LoVo (cell line): ENCODE results near the gene DYNLT2B.
"Not testable (repeated sequence)": the region's sequence is repeated elsewhere in the genome, so short reads cannot be mapped to it uniquely, and the experiment has no call there.

Source experiments
- DNase-seq: peaks from one replicate; pipeline ENCODE4 v3.0.0-alpha.2; 2016; ENCODE audit warnings: low spot score

DYNLT2B gene

DNA sequence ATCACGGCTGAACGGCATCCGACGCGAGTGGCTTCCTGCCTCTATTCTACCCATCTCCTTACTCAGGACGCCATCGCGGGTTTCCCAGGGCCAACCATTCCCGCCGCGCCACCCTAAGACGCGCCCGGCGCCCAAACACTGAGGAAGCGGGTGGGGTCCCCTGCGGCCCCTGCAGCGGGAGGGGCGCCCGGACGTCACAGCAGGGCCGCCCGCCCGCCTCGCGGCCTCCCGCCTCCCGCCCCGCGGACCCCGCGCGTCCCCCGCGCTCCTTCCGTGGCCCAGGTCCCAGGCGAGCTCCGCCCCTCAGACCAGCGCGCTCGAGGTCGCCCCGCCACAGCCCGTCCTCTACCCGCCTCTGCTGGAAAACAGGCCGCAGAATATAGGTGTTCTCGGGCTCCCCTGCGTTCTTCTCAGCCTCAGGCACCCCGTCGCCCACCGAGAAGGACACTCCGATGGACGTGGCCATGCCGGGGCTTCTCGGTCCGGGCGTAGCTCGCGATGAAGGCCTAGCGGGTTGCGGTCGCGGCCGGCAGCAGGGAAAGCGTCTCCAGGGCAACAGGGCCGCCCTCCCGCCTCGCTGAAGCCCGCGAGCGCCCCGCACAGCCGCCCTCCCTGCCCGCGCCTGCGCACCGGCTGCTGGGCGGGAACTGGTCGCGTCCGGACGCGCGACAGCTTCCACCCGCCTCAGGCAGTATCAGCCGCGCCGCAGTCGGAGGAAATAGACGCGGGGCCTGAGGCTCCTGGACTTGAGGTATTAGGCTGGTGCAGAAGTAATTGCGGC is at the start of gene DYNLT2B:
Gene DYNLT2B (minus strand): TSS at position 554 of the 781 bp plus-strand sequence. CDS start 88 bp downstream, at position 466.
- DNase-seq: peak; percentile 95

DNA sequence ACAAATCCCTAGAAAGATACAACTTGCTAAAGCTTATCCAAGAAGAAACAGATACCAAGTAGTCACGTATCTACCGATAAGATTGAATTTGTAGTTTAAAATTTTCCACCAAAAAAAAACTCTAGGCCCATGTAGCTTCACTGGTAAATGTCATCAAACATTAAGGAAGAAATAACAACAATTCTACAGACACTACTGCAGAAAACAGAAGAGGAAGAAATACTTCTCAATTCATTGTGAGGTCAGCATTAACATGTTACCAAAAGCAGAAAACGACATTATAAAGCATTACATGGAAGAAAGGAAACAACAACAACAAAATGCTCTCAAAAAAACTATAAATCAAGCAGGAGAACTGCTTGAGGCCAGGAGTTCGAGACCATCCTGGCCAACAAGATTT is 47.7 kb upstream of the DYNLT2B start:
- DNase-seq: no peak

DNA sequence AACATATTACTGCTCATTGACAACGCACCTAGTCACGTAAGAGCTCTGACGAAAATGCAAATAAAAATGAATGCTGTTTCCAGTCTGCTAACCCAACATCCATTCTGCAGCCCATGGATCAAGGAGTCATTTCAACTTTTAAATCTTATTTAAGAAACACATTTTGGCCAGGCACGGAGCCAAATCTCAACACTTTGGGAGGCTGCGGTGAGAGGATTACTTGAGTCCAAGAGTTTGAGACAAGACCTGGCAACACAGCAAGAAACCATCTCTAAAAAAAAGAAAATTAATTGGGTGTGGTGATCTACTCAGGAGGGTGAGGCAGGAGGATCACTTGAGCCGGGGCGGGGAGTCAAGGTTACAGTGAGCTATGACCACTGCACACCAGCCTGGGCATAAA is 42.5 kb upstream of the DYNLT2B start:
- no peak for DNase-seq

GRCh38 chr3:196358540-196358939 is 40.5 kb upstream of the DYNLT2B start:
- not testable (repeated sequence) for DNase-seq

DNA sequence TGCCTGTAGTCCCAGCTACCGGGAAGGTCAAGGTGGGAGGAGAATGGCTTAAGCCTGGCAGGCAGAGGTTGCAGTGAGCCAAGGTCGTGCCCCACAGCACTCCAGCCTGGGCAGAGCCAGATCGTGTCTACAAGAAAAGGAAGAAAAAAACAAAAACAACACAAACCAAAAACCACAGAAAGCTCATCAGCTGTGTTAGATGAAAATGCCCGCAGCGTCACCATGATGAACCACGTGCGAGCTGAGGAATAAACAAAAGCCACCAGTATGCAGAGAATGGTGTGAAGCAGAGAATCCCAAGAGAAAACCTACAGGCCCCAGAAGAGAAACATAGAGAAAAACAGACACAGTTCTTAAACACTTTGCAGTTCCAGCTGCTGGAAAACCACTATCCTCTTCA is 39.9 kb upstream of the DYNLT2B start:
- no peak for DNase-seq

DNA sequence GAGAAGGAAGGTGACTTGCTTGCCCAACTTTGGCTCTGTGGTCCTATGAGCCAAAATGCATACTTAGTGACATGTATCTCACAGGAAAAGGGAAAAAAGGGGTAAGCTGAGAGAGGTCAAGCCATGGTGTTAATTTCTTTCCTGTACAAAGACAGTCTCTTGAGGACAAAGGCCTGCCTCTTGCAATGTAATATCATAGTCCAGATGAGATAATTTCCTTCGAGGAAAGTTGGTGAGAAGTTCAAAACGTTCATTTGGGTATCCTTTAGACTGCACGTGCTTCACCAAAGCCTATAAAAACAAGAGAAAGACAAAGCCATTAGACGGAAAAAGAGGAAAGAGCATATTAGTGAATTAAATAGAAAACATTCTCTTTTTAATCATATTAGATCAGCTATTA is 38.5 kb upstream of the DYNLT2B start:
- no peak for DNase-seq

GRCh38 chr3:196355668-196356067 is 37.6 kb upstream of the DYNLT2B start:
- no peak for DNase-seq

GRCh38 chr3:196354132-196354531 is 36.1 kb upstream of the DYNLT2B start:
- no peak for DNase-seq

GRCh38 chr3:196351541-196351940 is 33.5 kb upstream of the DYNLT2B start:
- no peak for DNase-seq

GRCh38 chr3:196350067-196350466 is 32.0 kb upstream of the DYNLT2B start:
- DNase-seq: no peak

DNA sequence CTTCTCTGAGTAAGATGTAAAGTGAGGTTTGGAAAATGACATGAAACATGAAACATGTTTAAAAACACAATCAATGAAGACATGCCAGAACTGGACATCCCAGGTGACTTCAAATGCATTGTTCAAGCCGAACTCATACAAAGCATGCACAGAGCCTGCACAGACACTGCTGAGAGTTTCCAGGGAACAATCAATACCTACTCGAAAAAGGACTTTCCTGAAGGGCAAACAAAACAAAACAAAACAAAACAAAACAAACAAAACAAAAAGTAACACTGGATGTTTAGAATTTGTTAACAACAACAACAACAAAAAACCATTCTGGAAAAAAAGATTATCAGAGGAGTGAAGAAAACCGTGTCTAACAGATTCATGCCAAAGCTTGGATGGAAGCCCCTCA is 30.7 kb upstream of the DYNLT2B start:
- no peak for DNase-seq

DNA sequence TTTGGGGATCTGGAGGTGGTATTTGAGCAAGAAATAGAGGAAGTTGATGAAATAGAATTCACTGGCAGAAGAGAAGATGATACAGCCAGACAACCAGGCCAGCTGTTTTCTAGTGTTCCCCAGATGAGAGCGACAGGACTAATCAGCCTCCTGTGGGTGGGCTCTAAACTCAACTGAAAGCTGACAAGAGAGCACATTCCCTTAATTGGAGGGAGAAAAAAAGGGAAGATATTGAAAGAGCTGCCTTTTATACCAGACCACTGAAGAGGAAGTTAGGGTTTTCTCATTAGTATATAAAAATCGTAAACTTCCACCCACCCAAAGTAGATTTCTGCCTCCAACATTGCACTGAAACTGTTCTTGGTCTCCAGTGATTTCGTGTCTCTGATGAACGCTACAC is 26.6 kb upstream of the DYNLT2B start:
- DNase-seq: no peak

GRCh38 chr3:196343917-196344316 is 25.9 kb upstream of the DYNLT2B start:
- DNase-seq: not testable (repeated sequence)

GRCh38 chr3:196341137-196341536 is 23.1 kb upstream of the DYNLT2B start:
- no peak for DNase-seq

GRCh38 chr3:196340466-196340865 is 22.4 kb upstream of the DYNLT2B start:
- DNase-seq: no peak

DNA sequence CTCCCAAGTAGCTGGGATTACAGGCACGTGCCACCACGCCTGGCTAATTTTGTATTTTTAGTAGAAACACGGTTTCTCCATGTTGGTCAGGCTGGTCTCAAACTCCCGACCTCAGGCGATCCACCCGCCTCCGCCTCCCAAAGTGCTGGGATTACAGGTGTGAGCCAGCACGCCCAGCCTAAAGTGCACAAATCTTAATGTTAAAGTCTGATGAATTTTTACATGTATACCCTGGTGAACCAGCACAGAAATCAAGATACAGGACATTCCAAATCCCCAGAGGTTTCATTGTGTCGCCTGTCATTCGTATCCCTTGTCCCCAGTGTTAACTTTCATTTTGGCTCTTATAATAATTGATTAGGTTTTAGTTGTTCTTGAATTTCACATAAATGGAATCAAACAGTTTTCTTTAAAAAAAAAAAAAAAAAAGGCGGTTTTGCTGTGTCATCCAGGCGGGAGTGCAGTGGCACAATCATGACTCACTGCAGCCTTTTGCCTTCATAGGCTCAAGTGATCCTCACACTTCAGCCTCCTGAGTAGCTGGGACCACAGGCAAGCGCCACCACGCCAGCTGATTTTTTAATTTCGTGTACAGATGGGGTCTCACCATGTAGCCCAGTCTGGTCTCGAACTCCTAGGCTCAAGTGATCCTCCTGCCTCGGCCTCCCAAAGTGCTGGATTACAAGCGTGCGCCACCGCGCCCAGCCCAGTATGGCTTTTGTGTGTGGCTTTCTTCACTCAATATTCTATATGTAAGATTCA is 21.6 kb upstream of the DYNLT2B start:
- DNase-seq: peak; percentile 24

DNA sequence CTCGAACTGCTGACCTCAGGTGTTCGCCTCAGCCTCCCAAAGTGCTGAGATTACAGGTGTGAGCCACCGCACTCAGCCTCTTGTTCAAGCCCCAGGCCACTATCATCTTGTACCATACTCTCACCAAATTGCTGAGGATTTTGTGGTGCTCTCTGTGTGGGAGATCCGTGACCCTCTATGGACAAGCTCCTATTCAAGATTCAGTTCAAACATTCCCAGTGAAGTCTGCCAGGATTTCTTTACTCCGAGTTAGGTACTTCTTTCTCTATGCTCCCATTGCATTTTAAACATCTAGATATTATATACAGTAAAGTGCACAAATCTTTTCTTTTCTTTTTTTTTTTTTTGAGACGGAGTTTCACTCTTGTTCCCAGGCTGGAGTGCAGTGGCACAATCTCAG is 21.0 kb upstream of the DYNLT2B start:
- DNase-seq: no peak

- DNase-seq: peak; percentile 8
Observed at GRCh38 chr3:196336319-196337145, 18.5 kb upstream of the DYNLT2B start.

DNA sequence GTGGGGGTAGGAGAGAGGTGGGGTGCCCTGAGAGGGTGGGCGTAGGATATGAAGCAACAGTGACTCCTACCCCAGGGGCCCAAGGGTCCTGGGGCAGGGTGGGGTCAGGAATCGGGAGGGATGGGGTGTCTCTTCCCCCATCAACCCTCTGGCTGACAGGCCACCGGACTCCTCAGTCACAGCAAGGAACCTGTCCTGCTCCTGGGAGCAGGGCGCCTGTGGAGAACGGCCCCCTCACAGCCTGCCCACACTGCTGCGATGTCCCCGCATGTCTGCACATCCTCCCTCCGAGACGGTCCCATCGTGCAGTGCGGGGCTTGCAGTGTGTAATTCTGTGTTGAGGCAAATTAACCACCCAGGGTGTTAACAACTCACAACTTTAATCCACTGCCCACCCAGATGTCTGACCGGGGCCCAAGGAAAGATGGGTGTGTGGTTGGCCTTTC is 17.5 kb upstream of the DYNLT2B start:
- DNase-seq: no peak

- no peak for DNase-seq
Observed at GRCh38 chr3:196334982-196335381, 16.9 kb upstream of the DYNLT2B start.

GRCh38 chr3:196332168-196332567 is 14.1 kb upstream of the DYNLT2B start:
- DNase-seq: no peak

GRCh38 chr3:196327405-196327804 is 9.4 kb upstream of the DYNLT2B start:
- DNase-seq: no peak
